Activated CD4-positive, alpha-beta T cell treated with anti-CD3 and anti-CD28 coated beads for 48 hours (primary cell): ENCODE data around the gene EFNB3.
A peak's percentile ranks its signal among the peaks of the same experiment; 100 is the strongest.

Source experiments
- DNase-seq: peaks from one replicate; pipeline ENCODE4 v3.0.0-alpha.2; 2020

The EFNB3 gene

DNA sequence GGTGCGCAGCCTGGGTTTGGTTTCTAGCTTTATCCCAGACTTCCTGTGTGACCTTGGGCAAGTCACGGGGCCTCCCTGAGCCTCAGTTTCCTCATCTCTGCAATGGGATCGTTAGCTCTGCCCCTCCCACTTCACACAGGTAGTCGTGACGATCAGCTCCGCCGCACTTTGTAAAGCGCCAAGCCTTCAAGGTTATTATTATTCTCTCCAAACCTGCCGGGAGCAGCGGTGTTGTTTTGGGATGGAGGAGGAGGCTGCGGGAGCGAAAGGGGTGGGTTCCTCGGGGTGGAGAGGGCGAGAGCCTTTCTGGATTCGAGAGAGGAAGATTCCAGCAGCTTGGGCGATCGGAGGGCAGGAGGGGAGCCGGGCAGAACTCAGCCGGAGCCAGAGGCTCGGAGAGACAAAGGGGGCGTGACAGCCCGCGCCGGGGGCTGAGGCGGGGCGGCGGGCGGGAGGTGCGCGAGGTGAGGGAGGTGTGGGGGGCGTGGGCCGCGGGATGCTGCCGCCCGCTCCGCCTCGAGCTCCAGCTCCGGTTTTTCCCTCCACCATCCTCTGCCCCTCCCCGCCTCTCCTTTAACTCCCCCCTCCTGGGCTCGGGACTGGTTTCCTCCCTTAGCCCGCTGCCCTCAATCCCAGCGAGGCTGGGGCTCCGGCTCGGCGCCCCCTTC is at the start of gene EFNB3:
EFNB3 (plus strand) TSS at position 602 of the 668 bp plus-strand sequence. CDS start 397 bp downstream, outside the sequence.
- no peak for DNase-seq

GRCh38 chr17:7655541-7655840 is 49.5 kb upstream of the EFNB3 start:
- DNase-seq: no peak

- no peak for DNase-seq
These were observed 47.9 kb upstream of the EFNB3 start for GRCh38 chr17:7656958-7657609.

DNA sequence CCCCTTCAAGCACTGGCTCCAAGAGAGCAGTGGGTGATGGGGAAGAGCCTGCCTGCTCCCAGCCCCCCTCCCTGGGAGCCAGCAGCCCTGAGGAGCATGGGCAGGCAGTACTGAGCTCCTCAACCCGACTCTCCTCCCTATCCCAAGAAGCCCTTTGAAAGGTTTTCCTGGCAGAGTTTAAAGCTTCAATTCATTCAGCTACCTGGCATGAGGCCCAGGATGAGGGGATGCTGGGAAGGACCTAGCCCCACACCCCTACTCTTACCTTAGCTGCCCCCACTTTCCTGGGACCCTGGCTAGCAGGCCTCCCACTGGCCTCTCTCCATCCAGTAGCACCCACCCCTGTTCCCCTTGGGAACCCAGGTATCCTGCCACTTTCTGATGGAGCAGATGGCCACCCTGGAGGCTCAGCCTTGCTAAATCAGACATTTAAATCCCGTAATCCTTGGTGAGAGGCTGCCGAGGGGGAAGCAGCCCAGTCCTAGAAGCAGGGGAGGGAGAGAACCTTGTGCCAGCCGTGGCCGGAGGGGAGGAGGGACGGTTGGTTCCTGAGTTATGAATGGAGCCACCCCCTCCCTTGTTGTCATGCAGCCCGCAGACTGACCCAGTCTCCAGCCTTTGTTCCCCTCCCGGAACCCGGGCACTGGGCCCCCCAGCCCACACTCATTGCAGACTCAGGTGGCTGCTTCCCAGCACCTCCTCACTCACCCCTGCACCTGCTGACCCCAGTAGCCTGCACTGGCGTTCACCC is 37.2 kb upstream of the EFNB3 start:
- DNase-seq: no peak

DNA sequence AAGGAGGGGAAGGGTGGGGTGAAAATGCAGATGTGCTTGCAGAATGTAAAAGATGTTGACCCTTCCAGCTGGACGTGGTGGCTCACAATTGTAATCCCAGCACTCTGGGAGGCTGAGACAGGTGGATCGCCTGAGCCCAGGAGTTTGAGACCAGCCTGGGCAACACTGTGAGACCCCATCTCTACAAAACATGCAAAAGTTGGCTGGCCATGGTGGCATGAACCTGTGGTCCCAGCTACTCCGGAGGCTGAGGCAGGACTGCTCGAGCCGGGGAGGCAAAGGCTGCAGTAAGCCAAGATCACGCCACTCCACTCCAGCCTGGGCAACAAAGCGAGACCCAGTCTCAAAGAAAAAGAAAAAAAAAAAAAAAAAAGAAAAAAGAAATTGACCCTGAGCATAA is 36.5 kb upstream of the EFNB3 start:
- no peak for DNase-seq

DNA sequence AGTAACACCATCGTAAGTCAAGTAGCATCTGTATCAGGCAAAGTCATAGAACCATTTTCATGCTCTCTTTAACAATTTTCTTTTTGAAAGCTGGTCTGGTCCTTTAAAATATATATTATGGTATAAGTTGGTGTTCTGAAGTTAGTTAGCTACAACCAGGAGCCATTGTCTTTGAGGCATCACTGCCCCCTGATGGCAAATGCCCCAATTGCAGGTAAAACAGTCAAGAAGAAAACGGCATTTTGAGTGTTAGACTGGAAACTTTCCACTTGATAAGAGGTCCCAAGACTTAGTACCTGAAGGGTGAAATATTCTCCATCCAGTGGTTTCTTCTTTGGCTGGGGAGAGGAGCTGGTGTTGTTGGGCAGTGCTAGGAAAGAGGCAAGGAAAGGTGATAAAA is 31.8 kb upstream of the EFNB3 start:
- DNase-seq: peak; percentile 77

- no peak for DNase-seq
These were observed 30.1 kb upstream of the EFNB3 start for GRCh38 chr17:7674934-7675333.

GRCh38 chr17:7676533-7676932 is 28.5 kb upstream of the EFNB3 start:
- no peak for DNase-seq

DNA sequence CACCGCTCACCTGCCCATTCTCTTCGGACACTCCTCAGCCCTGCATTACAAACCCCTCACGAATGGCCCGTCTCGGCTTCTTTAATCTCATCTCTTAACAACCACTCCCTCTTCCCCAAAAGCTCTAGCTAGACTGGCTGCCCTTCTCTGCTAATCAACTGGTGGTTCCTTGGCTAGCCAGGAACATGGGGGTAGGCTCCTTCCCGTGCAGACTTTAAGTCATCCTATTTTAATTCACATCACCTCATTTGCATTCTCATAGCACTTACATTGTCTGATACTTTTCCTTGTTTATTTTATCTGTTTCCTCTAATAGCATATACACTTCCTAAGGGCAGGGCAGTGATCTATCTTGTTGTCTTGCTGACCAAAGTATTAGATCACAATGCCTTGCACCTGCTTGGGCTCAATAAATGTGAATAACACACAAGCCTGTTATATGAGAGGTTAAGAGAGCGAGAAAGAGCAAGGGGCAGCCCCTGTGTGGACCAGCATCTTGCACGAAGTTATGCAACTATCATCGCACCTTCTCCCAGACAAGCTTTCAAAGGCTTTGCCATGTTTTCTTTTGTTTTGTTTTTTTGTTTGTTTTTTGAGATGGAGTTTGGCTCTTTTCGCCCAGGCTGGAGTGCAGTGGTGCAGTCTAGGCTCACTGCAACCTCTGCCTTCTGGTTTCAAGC is 27.5 kb upstream of the EFNB3 start:
- DNase-seq: no peak

DNA sequence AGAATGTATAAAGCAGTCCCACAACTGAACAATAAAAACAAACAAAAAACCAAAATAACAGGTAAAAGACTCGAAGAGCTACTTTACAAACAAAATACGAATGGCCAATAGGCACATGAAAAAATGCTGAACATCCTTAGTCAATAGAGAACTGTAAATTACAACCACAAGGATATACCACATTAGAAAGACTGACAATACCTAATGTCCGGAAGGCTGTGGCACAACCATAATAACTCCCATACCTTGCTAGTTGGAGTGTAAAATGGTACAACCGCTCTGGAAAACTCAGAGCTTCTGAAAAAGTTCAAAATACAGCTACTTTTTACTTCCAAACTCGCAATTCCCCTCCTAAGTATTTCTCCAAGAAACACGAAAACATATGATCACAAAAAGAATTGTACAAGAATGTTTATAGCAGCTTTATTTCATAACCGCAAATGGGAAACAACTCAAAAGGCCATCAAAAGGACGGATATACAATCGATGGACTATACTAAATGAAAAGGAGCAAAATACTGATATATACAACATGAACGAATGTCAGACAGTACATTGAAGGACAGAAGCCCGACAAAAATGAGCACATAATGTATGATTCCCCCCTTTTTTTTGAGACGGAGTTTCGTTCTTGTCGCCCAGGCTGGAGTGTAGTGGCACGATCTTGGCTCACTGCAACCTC is 20.0 kb upstream of the EFNB3 start:
- DNase-seq: no peak

DNA sequence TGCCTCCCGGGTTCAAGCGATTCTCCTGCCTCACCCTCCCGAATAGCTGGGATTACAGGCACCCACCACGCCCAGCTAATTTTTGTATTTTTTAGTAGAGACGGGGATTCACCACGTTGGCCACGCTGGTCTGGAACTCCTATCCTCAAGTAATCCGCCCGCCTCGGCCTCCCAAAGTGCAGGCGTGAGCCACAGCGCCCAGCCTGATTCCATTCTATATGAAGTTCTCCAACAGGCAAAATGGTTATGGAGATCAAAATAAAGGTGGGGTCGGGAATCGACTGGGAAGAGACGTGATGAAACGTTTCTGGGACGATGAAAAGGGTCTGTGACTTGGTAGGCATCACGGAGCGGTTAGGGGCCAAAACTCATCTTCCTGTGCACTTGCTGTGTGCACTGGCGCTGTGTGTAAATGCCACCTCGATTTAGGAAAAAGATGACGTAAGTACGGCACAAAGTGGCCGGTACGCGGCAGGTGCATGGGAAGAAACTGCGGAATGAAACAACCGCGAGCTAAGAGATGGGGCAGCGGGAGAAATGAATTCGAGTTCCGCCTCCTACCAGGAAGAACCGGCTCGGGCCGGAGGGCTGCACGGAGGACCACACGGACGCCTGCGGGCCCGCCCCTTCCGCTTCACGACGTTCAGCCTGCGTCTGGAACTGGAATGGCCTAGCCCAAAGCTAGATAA is 19.3 kb upstream of the EFNB3 start:
- DNase-seq: peak; percentile 94

- DNase-seq: peak; percentile 84
These were observed 18.6 kb upstream of the EFNB3 start for GRCh38 chr17:7686222-7687071.

DNA sequence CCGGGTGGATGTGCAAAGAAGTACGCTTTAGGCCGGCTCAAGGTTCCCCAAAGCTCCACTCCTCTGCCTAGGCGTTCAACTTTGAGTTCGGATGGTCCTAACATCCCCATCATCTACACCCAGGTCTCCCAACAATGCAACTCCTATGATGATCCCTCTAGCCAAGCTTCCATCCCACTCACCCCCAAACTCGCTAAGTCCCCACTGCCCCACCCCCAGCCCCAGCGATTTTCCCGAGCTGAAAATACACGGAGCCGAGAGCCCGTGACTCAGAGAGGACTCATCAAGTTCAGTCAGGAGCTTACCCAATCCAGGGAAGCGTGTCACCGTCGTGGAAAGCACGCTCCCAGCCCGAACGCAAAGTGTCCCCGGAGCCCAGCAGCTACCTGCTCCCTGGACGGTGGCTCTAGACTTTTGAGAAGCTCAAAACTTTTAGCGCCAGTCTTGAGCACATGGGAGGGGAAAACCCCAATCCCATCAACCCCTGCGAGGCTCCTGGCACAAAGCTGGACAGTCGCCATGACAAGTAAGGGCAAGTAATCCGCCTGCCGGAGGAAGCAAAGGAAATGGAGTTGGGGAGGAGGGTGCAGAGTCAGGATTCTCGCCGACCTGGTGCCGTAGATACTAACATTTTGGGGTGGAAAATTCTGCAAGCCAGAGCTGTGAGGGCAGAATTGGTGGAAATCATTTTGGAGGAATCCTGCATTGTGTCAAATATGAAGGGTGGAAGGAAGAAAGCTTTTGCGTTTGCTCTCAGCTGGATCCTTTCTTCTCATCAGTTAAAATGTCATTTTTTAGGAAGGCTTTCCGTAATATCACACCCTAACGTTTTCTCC is 17.7 kb upstream of the EFNB3 start, which contains the start of gene TP53:
TP53 (minus strand) TSS at position 419 of the 836 bp plus-strand sequence. CDS start 10,896 bp downstream, outside the sequence.
- DNase-seq: peak; percentile 92

GRCh38 chr17:7687908-7688807 is 16.8 kb upstream of the EFNB3 start, which contains the start of gene WRAP53:
Gene WRAP53, plus strand, starts transcription at chr17:7688477. Its CDS starts 172 bp downstream, at chr17:7688649.
- peak; percentile 97 for DNase-seq

GRCh38 chr17:7688808-7689316 is 16.1 kb upstream of the EFNB3 start:
- no peak for DNase-seq

DNA sequence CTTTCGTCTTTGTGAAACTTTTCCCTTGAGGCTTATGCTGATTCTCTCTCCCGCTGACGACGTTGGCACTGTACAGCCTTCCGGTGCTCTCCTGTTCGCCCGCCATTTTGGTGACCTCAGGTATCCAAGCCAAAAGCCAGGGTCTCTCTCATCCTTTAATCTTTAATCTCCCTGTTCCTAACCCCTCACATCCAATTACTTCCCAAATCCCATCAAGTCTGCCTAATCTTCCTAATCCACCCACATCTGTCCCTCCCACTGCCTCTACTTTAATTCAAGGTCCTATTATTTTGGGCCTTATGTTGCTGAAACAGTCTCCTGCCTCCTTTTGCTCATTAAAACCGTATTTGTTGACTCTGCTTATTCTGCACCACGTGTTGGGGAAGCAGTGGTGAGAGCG is 9.4 kb upstream of the EFNB3 start:
- no peak for DNase-seq

GRCh38 chr17:7697828-7698588 is 7.0 kb upstream of the EFNB3 start:
- no peak for DNase-seq

- DNase-seq: no peak
These were observed 4.5 kb upstream of the EFNB3 start for GRCh38 chr17:7700510-7700909.
